ENCODE results near the gene FLCN.
"Not testable (repeated sequence)": the region's sequence is repeated elsewhere in the genome, so short reads cannot be mapped to it uniquely, and the experiment has no call there.

Gene FLCN, protein sequence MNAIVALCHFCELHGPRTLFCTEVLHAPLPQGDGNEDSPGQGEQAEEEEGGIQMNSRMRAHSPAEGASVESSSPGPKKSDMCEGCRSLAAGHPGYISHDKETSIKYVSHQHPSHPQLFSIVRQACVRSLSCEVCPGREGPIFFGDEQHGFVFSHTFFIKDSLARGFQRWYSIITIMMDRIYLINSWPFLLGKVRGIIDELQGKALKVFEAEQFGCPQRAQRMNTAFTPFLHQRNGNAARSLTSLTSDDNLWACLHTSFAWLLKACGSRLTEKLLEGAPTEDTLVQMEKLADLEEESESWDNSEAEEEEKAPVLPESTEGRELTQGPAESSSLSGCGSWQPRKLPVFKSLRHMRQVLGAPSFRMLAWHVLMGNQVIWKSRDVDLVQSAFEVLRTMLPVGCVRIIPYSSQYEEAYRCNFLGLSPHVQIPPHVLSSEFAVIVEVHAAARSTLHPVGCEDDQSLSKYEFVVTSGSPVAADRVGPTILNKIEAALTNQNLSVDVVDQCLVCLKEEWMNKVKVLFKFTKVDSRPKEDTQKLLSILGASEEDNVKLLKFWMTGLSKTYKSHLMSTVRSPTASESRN

DNA sequence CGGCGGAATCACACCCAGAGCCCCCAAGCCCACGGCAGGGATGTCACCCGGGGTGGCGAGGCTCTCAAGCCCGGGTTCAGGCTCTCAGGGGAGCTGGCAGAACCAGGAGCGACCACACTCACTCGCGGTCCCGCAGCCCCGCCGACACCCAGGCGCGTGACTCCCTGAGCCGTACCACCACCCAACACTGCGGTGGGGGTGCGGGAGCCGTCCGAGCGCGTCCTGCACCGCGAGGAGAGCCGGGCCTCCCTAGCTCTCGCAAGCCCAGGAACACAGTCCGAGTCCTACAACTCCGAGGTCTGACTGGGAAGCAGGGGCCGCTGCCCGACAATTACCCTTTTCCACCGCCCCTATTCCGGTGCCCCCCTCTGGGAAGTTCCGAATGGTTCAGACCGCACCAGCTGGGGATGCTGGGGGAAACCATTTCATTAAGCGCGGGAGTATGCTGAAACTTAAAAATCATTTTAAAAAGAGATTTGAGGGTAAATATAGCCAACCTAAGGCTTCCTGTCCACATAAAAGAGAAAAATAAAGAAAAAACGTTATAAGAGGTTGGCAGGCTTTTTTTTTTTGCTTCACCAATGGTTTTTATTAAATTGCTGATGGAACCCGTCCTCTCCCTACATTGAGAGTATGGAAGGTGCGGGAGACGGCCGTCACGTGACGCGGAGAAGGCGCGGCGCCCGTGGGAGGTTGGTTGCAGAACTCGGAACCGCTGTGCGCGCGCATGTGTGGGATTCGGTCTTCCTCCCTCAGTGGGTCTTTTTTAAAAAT, at the start of gene FLCN:
Gene FLCN, minus strand, starts transcription at position 143 of the 774 bp plus-strand sequence. CDS start 9,031 bp downstream, outside the sequence.
- DNase-seq (ENCODE audit: insufficient read length, low spot score) (peak; percentile 94), FAIRE-seq (peak; percentile 36)

DNA sequence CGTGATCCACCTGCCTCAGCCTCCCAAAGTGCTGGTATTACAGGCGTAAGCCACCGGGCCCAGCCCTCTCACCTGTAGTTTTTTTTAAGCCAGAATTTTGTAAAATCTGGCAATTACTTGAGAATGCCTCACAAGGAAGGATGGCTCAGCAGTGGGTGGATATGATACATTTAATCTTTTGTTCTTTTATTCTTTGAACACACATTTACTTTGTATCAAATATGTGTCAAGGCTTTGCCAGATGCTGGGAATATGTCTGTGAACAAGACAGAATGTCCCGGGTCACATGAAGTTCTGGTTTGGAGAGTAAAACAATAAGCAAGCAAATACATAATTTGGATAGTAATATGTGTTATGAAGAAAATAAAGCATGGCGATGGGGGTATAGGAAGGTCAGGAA, 49.0 kb upstream of the FLCN start:
- FAIRE-seq (no peak), DNase-seq (ENCODE audit: insufficient read length, low spot score) (no peak)

DNA sequence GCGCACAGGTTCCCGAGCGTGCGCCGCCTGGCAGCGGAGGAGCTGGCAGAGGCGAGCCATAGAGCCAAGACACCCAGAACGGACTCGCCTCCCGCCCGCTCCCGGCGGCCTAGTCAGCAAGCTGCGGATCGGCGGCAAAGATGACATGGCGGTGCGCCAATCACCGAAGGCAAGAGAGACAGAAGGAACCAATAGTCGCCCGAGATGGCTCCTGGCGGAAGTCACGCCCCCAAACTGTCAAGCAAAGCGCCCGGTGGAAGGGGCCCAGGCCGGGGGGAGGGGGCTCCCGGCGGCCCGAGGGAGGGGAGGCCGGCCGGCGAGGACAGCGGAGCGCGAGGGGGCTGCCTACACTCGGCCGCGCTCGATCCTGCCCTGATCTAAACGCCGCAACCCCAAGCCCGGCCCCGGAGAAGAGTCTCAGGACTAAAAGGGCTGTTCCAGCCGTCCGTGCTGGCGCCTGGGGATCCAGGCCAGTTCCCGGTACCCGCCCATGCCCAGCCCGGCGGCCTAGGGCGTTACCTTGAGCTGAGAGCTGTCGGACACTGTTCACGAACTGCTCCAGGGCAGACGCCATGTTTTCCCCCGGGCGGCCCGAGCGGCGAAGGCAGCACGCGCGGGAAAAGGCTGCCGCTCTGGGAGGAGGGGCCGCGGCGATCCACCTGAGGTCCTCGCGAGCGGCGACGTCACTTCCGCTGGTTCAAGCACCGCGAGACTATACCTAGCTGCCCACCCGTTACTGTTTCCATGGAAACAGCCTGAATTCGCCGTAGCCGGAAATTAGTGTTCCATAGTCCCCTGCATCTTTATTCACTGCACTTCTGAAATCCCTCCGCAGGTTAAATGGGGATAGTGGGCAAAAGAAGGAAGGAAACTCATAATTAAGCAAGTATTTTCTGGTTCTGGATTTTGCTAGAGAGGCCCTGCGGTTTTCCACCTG, 43.9 kb upstream of the FLCN start, which contains the start of gene COPS3:
Gene COPS3, minus strand, starts transcription at position 634 of the 937 bp plus-strand sequence. Its CDS starts 60 bp downstream, at position 574.
- FAIRE-seq (peak; percentile 99), DNase-seq (ENCODE audit: insufficient read length, low spot score) (peak; percentile 100)

DNA sequence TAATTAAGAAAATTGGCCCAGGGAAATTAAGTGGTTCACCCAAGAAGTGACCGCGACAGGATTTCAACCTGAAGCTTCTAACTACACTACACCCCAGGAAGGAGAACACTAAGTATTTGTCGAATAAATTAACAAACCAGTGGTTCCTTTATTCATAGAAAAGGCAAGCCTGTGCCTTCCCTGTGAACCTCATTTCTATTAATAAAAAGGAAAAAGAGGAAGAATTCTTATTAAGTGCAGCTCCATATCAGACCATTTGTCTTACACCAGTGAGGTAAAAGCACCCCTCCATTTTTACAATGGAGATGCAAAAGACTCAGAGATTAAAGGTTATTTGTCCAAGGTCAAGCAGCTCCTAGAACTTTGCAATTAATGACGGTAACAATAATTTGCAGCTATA, 42.3 kb upstream of the FLCN start:
- no peak for FAIRE-seq
- no peak for DNase-seq (ENCODE audit: insufficient read length, low spot score)

DNA sequence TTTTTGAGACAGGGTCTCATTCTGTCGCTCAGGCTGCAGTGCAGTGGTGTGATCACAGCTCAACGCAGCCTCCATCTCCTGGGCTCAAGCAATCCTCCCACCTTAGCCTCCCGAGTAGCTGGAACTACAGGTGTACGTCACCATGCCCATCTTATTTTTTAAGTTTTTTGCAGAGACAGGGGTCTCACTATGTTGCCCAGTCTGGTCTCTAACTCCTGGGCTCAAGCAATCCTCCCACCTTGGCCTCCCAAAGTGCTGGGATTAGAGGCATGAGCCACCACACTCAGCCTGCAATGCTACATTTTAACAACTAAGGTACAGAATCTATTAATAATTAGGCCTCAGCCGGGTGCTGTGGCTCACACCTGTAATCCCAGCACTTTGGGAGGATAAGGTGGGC, 40.5 kb upstream of the FLCN start:
- not testable (repeated sequence) for FAIRE-seq; DNase-seq (ENCODE audit: insufficient read length, low spot score)

DNA sequence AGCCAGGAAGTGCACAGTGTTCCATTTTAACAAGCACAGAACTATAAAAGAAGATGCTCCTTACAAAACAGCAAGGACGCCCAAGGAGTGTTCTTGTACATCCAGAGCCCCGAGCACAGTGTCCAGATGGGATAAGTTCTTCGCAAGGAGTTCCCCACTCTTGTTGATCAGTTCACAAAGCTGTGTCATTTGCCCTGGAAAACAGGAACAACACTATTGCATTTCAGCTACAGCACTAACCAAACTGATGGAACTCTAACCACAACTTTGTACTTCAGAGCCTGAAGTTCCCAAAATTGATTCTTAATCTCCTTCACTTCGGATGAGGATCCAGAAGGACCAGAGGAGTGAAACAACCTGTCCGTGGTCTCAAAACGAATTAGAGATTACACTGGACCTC, 39.0 kb upstream of the FLCN start:
- FAIRE-seq (no peak), DNase-seq (ENCODE audit: insufficient read length, low spot score) (no peak)

DNA sequence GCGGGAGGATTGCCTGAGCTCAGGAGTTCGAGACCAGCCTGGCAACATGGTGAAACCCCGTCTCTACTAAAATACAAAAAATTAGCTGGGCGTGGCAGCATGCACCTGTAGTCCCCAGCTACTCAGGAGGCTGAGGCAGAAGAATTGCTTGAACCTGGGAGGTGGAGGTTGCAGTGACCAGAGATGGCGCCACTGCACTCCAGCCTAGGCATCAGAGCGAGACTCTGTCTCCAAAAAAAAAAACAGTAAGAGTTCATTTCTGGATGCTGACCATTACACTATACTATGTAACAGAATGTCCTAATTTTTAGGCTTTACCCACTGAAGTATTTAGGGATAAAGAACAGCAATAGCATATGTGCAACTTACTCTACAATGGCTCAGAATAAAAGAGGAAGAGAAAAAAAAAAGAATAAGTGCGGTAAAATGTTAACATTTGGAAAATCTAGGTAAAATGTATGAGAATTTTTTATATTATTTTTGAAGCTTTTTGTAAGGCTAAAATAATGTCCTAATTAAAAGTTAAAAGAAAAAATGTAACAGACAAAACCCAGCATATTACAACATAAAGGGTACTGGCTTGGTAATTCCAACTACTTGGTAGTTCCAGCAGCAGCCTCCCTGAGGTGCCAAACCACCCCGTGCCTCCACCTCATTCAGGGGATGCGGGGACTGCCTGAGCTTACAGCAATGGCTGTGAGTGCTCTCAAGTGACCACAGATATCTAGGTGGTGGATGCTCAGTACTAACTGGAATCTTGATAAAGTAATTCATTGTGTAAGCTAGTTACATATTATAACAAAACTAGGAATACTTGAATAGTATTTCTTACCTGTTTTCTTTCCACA, 33.2 kb upstream of the FLCN start:
- no peak for DNase-seq (ENCODE audit: insufficient read length, low spot score)
- FAIRE-seq, result no peak

DNA sequence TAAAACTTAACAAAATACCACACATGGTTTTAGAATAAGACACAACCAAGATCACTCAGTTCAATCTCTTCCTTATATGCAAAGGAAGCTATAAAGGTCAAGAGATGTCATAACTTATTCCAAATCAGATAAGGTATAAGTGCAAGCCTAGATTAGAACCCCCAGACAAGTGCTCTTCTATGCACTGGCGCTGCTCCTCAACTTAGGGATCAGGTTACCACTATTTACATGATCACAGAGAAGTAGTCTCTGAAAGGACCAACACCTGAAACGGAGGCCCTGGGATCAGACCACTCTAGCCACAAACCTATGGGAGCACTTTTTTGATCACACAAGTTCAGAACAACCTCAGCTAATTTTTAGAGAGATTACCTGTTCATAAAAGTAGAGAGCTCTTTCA, 27.5 kb upstream of the FLCN start:
- DNase-seq (ENCODE audit: insufficient read length, low spot score), result no peak
- no peak for FAIRE-seq

DNA sequence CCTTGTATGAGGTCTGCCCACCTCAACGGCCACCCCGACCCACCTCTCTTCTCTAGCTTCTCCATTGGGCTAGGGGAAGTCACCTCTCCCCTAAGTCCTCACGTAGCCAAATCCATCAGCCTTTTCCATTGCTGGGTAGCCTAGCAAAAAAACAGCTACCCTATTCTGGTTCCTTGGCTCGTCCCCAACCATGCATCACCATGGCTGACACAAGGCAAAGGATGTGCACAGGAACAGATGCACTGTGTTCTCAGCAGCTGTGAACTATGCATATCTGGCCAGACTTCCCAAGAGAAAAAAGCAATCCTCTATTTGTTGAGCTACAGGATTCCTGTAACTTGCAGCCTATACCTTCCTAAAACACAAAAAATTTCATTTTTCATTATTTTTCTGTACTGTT, 22.0 kb upstream of the FLCN start:
- DNase-seq (ENCODE audit: insufficient read length, low spot score) (no peak), FAIRE-seq (no peak)

DNA sequence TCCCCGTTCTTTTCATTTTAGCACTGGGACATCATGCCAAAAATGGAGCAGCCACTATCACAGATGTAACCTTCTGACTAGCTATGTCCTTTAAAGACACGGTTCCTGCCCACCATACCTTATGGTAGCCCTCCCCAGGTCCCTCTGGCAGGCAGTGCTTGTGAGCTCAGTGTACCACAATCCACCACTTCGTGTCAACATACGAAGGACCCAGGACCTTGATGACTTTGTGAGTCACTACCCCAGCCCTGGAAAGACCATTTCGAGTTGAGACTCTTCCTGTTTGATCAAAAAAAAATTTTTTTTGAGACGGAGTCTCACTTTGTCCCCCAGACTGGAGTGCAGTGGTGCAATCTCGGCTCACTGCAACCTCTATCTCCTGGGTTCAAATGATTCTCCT, 21.0 kb upstream of the FLCN start:
- DNase-seq (ENCODE audit: insufficient read length, low spot score) (no peak), FAIRE-seq (no peak)

DNA sequence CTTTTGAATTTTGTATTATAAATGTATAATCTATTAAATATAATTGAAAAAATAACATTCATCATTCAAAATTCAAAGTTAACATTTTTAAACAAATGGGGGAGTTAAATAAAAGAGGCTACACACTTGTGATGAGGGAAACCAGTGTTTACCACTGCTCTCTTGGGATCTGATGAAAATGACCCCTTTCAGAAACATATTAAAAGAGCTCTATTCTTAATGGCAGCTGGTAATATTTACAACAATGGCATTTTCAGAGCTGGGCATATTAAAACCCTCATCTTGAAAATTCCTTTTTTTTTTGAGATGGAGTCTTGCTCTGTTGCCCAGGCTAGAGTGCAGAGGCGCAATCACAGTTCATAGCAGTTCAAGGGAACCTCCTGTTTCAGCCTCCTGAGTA, 19.3 kb upstream of the FLCN start:
- FAIRE-seq, result no peak
- DNase-seq (ENCODE audit: insufficient read length, low spot score), result no peak

DNA sequence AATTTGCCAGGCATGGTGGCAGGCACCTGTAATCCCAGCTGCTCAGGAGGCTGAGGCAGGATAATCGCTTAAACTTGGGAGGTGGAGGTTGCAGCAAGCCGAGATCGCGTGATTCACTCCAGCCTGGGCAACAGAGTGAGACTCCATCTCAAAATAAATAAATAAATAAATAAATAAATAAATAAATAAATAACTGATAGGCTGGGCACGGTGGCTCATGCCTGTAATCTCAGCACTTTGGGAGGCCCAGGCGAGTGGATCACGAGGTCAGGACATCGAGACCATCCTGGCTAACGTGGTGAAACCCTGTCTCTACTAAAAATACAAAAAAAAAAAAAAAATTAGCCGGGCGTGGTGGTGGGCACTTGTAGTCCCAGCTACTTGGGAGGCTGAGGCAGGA, 18.7 kb upstream of the FLCN start:
- not testable (repeated sequence) for FAIRE-seq; DNase-seq (ENCODE audit: insufficient read length, low spot score)

DNA sequence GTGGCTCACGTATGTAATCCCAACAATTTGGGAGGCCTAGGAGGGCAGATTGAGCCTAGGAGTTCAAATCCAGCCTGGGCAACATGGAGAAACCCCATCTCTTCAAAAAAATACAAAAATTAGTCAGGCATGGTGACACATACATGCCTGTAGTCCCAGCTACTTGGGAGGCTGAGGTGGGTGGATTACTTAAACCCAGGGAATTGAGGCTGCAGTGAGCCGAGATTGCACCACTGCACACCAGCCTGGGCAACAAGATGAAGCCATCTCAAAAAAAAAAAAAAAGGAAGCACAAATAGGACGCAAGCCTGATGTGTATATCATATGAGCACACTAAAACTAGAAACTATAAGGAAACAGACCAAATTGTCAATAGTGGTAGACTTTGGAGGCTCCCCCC, 17.1 kb upstream of the FLCN start:
- DNase-seq (ENCODE audit: insufficient read length, low spot score) (no peak), FAIRE-seq (no peak)

DNA sequence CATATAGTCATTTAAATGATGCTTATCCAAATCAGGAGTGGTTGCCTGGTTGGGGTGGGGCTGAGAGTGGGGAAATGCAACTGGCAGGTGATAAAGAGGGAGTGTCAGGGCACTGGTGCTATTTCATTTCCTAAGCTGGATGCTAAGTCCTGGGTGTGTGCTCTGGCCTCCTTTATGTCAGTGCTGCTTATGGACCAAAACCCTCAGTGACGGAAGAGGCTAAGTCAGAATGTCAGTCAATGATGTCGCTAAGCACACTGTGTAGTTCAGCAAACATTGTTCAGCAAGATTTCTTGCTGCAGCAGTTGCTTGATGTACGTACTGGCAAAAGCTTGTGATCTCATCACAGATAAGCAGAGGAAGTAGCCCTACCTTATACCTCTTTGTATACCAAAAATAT, 16.4 kb upstream of the FLCN start:
- no peak for FAIRE-seq
- DNase-seq (ENCODE audit: insufficient read length, low spot score), result no peak

DNA sequence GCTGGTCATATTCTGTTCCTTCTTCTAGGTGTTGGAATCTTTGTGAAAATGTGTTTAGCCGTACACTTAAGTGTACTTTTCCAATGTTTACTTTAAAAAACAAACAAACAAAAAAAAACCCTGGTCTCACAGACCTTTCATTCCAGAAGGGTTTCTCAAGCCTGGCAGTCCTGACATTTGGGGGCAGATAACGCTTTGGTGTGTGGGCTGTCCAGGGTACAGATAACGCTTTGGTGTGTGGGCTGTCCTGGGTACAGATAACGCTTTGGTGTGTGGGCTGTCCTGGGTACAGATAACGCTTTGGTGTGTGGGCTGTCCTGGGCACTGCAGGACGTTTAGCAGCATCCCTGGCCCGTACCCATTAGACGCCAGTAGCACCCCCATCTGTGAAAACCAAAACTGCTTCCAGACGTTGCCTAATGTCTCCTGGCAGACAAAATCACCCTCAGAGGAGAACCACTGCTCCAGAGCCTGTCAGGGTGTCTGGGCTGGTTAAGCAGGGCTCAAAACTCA, 15.2 kb upstream of the FLCN start:
- DNase-seq (ENCODE audit: insufficient read length, low spot score) (no peak), FAIRE-seq (peak; percentile 71)

DNA sequence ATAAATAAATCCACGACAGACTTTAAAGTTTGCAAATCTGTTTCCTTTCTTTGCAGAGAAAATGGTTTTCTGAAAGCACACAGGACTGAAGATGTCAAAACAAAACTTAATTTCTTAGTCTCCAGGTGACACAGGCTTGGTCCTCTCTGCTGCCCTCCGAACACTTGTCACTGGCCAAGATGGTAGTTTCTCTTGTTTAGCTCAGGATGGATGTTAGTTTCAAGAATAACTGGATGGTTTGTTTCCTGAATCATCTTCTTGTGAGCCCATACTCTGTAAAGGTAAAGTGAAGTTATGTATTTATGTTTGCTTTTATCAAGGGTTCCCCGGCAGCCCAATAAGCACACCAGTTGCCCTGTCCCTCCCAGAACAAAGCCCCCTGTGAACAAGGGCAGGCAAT, 9.9 kb upstream of the FLCN start:
- FAIRE-seq, result no peak
- DNase-seq (ENCODE audit: insufficient read length, low spot score), result no peak

DNA sequence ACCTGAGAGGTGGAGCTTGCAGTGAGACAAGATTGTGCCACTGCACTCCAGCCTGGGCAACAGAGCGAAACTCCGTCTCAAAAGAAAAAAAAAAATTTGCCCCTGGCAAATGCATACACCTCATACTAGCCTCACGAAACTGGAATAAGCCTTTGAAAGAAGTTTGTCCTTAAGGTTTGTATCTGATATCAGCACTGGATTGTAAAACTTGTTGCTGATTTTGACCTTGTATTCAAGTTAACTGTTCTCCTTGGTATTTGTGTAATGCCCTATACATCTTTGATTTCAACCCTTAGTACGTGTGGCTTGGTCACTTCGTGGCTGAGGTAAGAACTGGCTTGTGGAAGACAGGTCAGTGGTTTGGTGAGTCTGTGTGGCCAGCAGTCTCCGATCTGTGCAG, 6.2 kb upstream of the FLCN start:
- no peak for DNase-seq (ENCODE audit: insufficient read length, low spot score)
- FAIRE-seq, result no peak

DNA sequence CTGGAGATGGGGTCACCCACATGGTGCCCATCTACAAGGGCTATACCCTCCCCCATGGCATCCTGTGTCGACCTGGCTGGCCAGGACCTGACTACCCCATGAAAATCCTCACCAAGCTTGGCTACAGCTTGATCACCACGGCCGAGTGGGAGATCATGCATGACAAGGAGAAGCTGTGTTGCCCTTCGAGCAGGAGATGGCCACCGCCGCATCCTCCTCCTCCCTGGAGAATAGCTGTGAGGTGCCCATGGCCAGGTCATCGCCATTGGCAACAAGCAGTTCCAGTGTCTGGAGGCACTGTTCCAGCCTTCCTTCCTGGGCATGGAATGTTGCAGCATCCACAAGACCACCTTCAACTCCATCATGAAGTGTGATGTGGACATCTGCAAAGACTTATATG, 5.3 kb upstream of the FLCN start:
- no peak for FAIRE-seq

DNA sequence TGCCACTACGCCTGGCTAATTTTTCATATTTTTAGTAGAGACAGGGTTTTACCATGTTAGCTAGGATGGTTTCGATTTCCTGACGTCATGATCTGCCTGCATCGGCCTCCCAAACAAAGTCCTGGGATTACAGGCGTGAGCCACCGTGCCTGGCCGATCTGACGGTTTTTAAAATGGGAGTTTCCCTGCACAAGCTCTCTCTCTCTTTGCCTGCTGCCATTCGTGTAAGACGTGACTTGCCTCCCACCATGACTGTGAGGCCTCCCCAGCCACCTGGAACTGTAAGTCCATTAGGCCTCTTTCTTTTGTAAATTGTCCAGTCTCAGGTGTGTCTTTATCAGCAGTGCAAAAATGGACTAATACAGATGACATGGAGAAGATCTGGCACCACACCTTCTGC, 4.7 kb upstream of the FLCN start:
- FAIRE-seq (no peak), DNase-seq (ENCODE audit: insufficient read length, low spot score) (no peak)

More for the DNA sequence above, 5.3 kb upstream of the FLCN start:
- DNase-seq (ENCODE audit: insufficient read length, low spot score), result no peak
